ENCODE results near the gene KIF26B. TPM values are rescaled to one million over a fixed set of nuclear protein-coding genes. Genes with fewer than 3 reads are reported as not detected.

KIF26B gene
- polyA plus RNA-seq, 1 donor (not counting 4 experiments of a cell fraction or from before 2014, with no cell fraction given), result 0.58 TPM

DNA sequence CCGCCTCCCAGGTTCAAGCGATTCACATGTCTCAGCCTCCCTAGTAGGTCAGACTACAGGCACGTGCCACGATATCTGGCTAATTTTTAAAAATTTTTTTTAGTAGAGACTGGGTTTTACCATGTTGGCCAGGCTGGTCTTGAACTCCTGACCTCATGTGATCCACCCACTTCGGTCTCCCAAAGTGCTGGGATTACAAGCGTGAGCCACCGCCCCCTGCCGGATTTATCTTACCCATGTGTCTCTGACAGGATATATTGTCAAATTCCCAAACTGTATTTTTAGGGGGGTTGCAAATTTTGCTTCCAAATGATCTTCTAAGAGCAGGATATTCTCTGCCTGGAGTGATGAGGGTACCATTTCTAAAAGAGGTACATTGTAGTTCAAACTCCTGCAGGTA, 74.3 kb downstream of the KIF26B start:
- no peak for TF ChIP-seq EZH2 (IDR thresholded peaks at IDR 0.05; ENCODE audit: low read length)
- TF ChIP-seq, protein P1, sequence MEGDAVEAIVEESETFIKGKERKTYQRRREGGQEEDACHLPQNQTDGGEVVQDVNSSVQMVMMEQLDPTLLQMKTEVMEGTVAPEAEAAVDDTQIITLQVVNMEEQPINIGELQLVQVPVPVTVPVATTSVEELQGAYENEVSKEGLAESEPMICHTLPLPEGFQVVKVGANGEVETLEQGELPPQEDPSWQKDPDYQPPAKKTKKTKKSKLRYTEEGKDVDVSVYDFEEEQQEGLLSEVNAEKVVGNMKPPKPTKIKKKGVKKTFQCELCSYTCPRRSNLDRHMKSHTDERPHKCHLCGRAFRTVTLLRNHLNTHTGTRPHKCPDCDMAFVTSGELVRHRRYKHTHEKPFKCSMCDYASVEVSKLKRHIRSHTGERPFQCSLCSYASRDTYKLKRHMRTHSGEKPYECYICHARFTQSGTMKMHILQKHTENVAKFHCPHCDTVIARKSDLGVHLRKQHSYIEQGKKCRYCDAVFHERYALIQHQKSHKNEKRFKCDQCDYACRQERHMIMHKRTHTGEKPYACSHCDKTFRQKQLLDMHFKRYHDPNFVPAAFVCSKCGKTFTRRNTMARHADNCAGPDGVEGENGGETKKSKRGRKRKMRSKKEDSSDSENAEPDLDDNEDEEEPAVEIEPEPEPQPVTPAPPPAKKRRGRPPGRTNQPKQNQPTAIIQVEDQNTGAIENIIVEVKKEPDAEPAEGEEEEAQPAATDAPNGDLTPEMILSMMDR (optimal IDR thresholded peaks at IDR 0.05 in 1 of 3, IDR thresholded peaks at IDR 0.05 in 1 of 3, conservative IDR thresholded peaks at IDR 0.05 in 1 of 3; ENCODE audit: extremely low read depth in 1 of 3, insufficient read depth in 2 of 3, low read length in 3 of 3), result no peak
- Histone ChIP-seq H3K27ac (ENCODE audit: control insufficient read depth, insufficient read depth, low read length) (no peak overlapping the region), H2AFZ (ENCODE audit: control insufficient read depth, low read length) (no peak overlapping the region), H3K79me2 (ENCODE audit: control insufficient read depth, insufficient read depth, low read length) (no peaks in the 10 kb centered on the region), H3K4me2 (ENCODE audit: control insufficient read depth, extremely low read depth, insufficient read depth, low read depth, low read length) (no peak overlapping the region), H3K9ac (ENCODE audit: control insufficient read depth, extremely low read depth, insufficient read depth, low read length) (no peak overlapping the region), H4K20me1 (ENCODE audit: control insufficient read depth, extremely low read depth, insufficient read depth, low read length) (no peaks in the 10 kb centered on the region), H3K4me3 (ENCODE audit: control insufficient read depth in 2 of 3, extremely low read depth in 1 of 3, insufficient read depth in 2 of 3, low read depth in 1 of 3, low read length in 3 of 3) (no peak overlapping the region), H3K36me3 (ENCODE audit: control insufficient read depth in 2 of 2, extremely low read depth in 1 of 2, insufficient read depth in 2 of 2, low read length in 2 of 2) (no peaks in the 10 kb centered on the region), H3K4me1 (ENCODE audit: control insufficient read depth, extremely low read depth, insufficient read depth, low read length) (no peaks in the 10 kb centered on the region), H3K9me3 (ENCODE audit: control insufficient read depth, low read depth, low read length) (no peaks in the 10 kb centered on the region), H3K27me3 (ENCODE audit: control insufficient read depth, extremely low read depth, insufficient read depth, low read length) (no peaks in the 10 kb centered on the region), H3K9me1 (ENCODE audit: control insufficient read depth, extremely low read depth, insufficient read depth, low read length) (no peaks in the 10 kb centered on the region)
- DNase-seq (ENCODE audit: low read depth, low spot score) (no peak), FAIRE-seq (no peak)
- dilution Hi-C loops (cut with MboI; ENCODE audit: extremely low pct_ligation_motif_present, low sequenced_read_pairs), result no loop called here

DNA sequence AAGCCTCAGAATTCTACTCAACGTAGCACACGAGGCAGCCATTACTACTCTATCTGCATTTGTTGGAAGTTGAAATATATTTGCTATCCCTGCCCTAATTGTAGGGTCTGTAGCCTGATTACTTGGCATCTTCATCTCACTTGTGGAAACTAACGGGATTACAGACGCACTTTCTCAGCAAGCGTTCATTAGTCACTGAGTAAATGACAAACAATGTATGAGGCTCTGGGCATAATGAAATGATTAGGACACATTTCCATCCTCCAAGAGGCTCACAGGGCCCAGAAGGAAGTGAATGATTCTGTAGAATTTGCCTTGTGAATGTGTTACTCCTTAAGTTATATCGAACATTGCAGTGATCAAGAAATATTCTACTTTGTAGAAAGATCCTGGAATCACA, 78.1 kb downstream of the KIF26B start:
- Histone ChIP-seq H3K4me3 (ENCODE audit: control insufficient read depth in 2 of 3, extremely low read depth in 1 of 3, insufficient read depth in 2 of 3, low read depth in 1 of 3, low read length in 3 of 3) (no peak overlapping the region), H3K4me2 (ENCODE audit: control insufficient read depth, extremely low read depth, insufficient read depth, low read depth, low read length) (no peak overlapping the region), H3K9me1 (ENCODE audit: control insufficient read depth, extremely low read depth, insufficient read depth, low read length) (no peaks in the 10 kb centered on the region), H3K9me3 (ENCODE audit: control insufficient read depth, low read depth, low read length) (no peaks in the 10 kb centered on the region), H4K20me1 (ENCODE audit: control insufficient read depth, extremely low read depth, insufficient read depth, low read length) (no peaks in the 10 kb centered on the region), H3K36me3 (ENCODE audit: control insufficient read depth in 2 of 2, extremely low read depth in 1 of 2, insufficient read depth in 2 of 2, low read length in 2 of 2) (no peaks in the 10 kb centered on the region), H3K27ac (ENCODE audit: control insufficient read depth, insufficient read depth, low read length) (no peak overlapping the region), H3K4me1 (ENCODE audit: control insufficient read depth, extremely low read depth, insufficient read depth, low read length) (no peaks in the 10 kb centered on the region), H2AFZ (ENCODE audit: control insufficient read depth, low read length) (no peak overlapping the region), H3K9ac (ENCODE audit: control insufficient read depth, extremely low read depth, insufficient read depth, low read length) (no peak overlapping the region), H3K27me3 (ENCODE audit: control insufficient read depth, extremely low read depth, insufficient read depth, low read length) (no peaks in the 10 kb centered on the region), H3K79me2 (ENCODE audit: control insufficient read depth, insufficient read depth, low read length) (no peaks in the 10 kb centered on the region)
- DNase-seq (ENCODE audit: low read depth, low spot score) (no peak), FAIRE-seq (no peak)
- TF ChIP-seq EZH2 (IDR thresholded peaks at IDR 0.05; ENCODE audit: low read length), result no peak
- TF ChIP-seq, protein P1 (optimal IDR thresholded peaks at IDR 0.05 in 1 of 3, IDR thresholded peaks at IDR 0.05 in 1 of 3, conservative IDR thresholded peaks at IDR 0.05 in 1 of 3; ENCODE audit: extremely low read depth in 1 of 3, insufficient read depth in 2 of 3, low read length in 3 of 3), result no peak
- dilution Hi-C loops (cut with MboI; ENCODE audit: extremely low pct_ligation_motif_present, low sequenced_read_pairs), result no loop called here
